ENCODE results near the gene OR6C1.
"Not testable (repeated sequence)": the region's sequence is repeated elsewhere in the genome, so short reads cannot be mapped to it uniquely, and the experiment has no call there.

OR6C1 gene

DNA sequence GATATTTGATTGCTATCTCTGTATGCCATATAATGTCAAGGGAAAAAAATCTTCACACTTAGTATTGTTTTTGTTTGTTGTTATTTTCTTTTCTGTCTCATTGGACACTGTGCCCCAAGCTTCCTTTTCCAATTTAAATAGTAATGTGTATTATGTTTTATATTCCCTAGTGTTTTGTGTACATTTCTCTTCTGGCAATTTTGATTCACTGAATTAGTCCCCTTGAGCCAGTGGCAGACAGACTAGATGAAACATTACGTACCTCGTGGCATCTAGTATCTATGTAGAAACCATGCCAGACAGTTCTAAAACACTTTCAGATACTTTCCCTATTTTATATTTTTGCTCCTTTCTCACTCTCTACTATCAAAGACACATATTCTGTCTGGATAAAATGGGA, at the start of gene OR6C1:
Gene OR6C1 (plus strand): TSS at position 301 of the 400 bp plus-strand sequence. CDS start 6,257 bp downstream, outside the sequence.
- no peak for TF ChIP-seq JUND (IDR thresholded peaks at IDR 0.05; ENCODE audit: low read depth)
- in situ Hi-C loops (cut with HindIII; ENCODE audit: low pct_unique_long_range_greater_than_20kb, low sequenced_read_pairs) = no loop called here
- DNase-seq (ENCODE audit: low read depth in 1 of 2, low spot score in 1 of 2) = no peak

DNA sequence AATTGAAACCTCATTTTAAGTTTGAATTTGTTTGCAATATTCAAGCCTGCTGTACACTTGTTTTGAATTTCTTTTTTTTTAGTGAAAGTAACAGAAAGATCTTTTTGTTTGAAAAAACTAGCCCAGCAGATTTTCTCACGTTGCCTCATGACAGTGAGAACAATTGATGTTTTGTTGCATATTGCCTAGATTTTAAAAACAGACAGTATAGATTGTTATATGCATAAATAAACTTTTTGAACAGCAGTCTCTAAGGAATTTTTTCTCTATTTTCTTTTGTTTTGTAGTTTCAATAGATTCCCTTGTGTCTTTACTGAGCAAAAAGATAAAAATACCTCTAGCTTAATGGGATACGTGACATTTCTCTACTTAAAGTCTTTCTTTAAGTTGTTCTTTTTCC, 33.2 kb upstream of the OR6C1 start:
- in situ Hi-C loops (cut with HindIII; ENCODE audit: low pct_unique_long_range_greater_than_20kb, low sequenced_read_pairs) = no loop called here
- no peak for DNase-seq (ENCODE audit: low read depth in 1 of 2, low spot score in 1 of 2)
- TF ChIP-seq JUND (IDR thresholded peaks at IDR 0.05; ENCODE audit: low read depth) = no peak

DNA sequence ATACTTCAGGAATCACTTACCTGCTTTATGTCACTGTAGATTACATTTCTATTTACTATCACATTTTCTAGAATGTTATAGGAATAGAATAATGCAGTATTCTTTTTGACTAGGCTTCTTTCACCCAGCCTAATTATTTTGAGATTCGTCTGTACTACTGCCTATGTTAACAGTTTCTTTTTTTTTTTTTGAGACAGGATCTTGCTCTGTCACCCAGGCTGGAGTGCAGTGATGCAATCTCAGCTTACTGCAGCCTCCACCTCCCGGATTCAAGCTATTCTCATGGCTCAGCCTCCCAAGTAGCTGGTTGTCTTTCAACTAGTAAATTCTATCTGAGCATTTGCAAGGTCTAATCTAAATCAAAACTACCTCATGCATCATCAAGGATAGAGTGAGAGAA, 24.1 kb upstream of the OR6C1 start:
- in situ Hi-C loops (cut with HindIII; ENCODE audit: low pct_unique_long_range_greater_than_20kb, low sequenced_read_pairs) = no loop called here
- no peak for TF ChIP-seq JUND (IDR thresholded peaks at IDR 0.05; ENCODE audit: low read depth)
- no peak for DNase-seq (ENCODE audit: low read depth in 1 of 2, low spot score in 1 of 2)

DNA sequence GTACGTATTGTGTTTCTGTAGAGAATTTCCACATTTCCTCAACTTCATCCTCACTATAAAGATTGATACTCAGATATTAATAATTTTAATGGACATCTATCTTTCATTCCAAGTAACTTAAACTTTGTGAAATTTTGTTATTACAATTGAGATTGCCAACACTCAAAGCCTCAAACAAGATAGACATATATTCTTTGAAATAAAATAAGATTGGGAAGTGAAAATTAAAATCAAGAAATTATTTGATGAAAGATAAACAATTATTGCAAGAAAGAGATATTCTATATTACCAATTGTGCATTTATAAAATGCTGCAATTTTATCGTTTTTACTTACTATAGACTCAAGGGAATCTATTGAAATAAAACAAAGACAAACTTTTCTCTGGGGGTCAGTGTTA, 17.7 kb upstream of the OR6C1 start, which contains the start of gene OR6C6:
Gene OR6C6 (minus strand): TSS at position 101 of the 400 bp plus-strand sequence. CDS start 1,337 bp downstream, outside the sequence.
- no peak for TF ChIP-seq JUND (IDR thresholded peaks at IDR 0.05; ENCODE audit: low read depth)
- in situ Hi-C loops (cut with HindIII; ENCODE audit: low pct_unique_long_range_greater_than_20kb, low sequenced_read_pairs) = no loop called here
- DNase-seq (ENCODE audit: low read depth in 1 of 2, low spot score in 1 of 2) = no peak

DNA sequence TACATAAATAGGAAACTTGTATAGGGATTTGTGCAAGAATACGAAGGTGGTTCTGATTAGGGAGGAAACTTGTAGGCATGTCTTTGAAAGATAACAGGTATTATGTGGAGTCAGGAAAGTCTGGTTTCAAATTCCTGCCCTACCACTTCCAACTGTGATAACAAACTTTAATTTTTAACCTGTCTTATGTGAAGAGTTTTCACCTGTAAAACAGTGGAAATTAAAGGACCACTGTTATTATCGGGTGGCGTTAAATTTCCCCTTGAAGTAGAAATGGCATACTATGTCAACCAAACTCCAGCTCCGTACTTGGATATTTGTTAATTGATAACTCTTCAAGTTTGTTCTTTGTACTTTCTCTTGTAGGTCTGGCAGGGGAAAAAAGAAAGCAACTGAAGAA, 6.1 kb downstream of the OR6C1 start:
- DNase-seq (ENCODE audit: low read depth in 1 of 2, low spot score in 1 of 2) = no peak
- TF ChIP-seq JUND (IDR thresholded peaks at IDR 0.05; ENCODE audit: low read depth) = no peak
- in situ Hi-C loops (cut with HindIII; ENCODE audit: low pct_unique_long_range_greater_than_20kb, low sequenced_read_pairs) = no loop called here

DNA sequence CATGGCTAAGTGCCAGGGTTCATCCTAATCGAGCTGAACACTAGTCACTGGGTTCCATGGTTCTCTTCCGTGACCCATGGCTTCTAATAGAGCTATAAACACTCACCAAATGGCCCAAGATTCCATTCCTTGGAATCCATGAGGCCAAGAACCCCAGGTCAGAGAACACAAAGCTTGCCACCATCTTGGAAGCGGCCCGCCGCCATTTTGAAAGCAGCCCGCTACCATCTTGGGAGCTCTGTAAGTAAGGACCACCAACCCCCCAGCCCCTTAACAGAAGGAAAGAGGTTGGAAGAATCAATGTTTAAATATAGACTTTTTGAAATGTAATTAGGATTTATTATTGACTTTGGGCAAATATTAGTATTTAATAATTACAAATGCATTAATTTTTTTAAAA, 11.7 kb downstream of the OR6C1 start:
- DNase-seq (ENCODE audit: low read depth in 1 of 2, low spot score in 1 of 2); in situ Hi-C loops (cut with HindIII; ENCODE audit: low pct_unique_long_range_greater_than_20kb, low sequenced_read_pairs): not testable (repeated sequence)

DNA sequence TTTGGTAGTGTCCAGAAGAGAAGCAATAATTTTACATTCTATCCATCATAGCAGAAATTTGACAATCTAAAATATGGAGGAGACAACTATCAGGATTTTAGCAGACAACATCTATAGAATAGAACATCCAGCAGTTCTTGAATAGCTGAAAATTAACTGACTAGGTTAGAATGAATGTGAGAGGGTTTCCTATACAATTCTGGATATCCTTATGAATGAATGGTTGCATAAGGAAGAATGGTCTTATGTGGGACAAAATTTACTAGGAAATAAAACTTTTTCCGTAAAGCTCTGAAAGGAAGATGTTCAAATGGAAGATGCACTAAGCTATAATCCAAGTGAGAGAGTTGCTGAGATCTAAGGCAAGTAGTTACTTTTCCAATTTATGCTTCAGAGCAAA, 16.3 kb downstream of the OR6C1 start, which contains the start of gene OR6C3:
Gene OR6C3 (plus strand): TSS at position 301 of the 400 bp plus-strand sequence. CDS start 955 bp downstream, outside the sequence.
- DNase-seq (ENCODE audit: low read depth in 1 of 2, low spot score in 1 of 2) = no peak
- no peak for TF ChIP-seq JUND (IDR thresholded peaks at IDR 0.05; ENCODE audit: low read depth)
- in situ Hi-C loops (cut with HindIII; ENCODE audit: low pct_unique_long_range_greater_than_20kb, low sequenced_read_pairs) = no loop called here

DNA sequence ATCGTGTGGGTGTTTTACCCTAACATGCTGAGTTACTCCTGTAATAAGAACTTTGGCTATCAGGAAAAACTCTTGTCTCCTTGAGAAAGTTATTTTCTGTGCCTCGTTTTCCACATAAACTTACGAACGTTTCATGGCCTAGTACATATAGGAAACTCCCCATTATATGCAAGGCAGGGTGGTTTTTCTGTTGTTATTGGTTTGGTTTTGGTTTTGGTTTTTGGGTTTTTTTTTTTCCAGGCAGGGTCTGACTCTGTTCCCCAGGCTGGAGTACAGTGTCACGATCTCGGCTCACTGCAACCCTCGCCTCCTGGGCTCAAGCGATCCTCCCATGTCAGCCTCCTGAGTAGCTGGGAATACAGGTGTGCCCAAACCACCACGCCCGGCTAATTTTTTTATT, 21.9 kb downstream of the OR6C1 start:
- no peak for DNase-seq (ENCODE audit: low read depth in 1 of 2, low spot score in 1 of 2)
- in situ Hi-C loops (cut with HindIII; ENCODE audit: low pct_unique_long_range_greater_than_20kb, low sequenced_read_pairs) = no loop called here
- TF ChIP-seq JUND (IDR thresholded peaks at IDR 0.05; ENCODE audit: low read depth) = no peak

DNA sequence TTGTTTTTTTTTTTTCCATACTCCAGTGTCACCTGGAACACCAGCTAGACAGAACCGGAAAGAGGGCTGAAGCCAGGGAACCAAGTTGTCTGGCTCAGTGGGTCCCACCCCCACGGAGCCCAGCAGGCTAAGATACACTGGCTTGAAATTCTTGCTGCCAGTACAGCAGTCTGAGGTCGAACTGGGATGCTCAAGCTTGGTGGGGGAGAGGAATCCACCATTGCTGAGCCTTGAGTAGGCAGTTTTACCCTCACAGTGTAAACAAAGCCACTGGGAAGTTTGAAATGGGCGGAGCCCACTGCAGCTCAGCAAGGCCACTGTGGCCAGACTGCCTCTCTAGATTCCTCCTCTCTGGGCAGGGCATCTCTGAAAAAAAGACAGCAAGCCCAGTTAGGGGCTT, 41.2 kb downstream of the OR6C1 start:
- in situ Hi-C loops (cut with HindIII; ENCODE audit: low pct_unique_long_range_greater_than_20kb, low sequenced_read_pairs) = not testable (repeated sequence)
- peak in 1 of 2 experiments; percentile 20 for DNase-seq (ENCODE audit: low read depth in 1 of 2, low spot score in 1 of 2)

DNA sequence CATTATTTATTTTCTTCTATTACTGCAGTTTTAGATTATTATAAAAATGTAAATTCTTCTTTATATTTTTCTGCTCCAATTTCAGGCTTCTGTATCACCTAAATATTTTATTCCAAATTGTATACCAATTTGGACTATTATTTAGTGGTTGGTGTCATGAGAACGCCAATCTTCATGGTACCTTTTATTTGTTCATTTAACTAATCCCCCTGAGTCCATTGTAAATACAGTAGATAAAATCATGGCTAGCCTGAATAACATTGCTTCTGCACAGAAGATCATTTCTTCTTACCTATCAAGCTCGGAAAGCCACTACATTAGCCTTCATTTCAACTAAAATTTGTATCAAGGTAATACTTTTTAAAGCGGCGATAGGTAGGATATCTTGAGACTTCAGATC, 48.5 kb downstream of the OR6C1 start, which contains the start of gene OR6C75:
Gene OR6C75 (plus strand): TSS at position 301 of the 400 bp plus-strand sequence. CDS start 2,136 bp downstream, outside the sequence.
- no peak for DNase-seq (ENCODE audit: low read depth in 1 of 2, low spot score in 1 of 2)
- in situ Hi-C loops (cut with HindIII; ENCODE audit: low pct_unique_long_range_greater_than_20kb, low sequenced_read_pairs) = no loop called here

DNA sequence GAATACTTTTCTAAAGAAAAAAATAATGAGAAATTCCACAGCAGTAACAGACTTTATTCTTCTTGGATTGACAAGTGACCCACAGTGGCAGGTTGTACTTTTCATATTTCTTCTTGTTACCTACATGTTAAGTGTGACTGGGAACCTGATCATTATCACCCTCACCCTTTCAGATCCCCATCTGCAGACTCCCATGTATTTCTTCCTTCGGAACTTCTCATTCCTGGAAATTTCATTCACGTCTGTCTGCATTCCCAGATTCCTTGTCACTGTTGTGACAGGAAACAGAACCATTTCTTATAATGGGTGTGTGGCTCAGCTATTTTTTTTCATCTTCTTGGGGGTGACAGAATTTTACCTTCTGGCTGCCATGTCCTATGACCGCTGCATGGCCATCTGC, 50.9 kb downstream of the OR6C1 start:
- in situ Hi-C loops (cut with HindIII; ENCODE audit: low pct_unique_long_range_greater_than_20kb, low sequenced_read_pairs) = no loop called here
- no peak for TF ChIP-seq JUND (IDR thresholded peaks at IDR 0.05; ENCODE audit: low read depth)
- DNase-seq (ENCODE audit: low read depth in 1 of 2, low spot score in 1 of 2) = no peak

More for the DNA sequence above, 48.5 kb downstream of the OR6C1 start, which contains the start of gene OR6C75:
- TF ChIP-seq JUND (IDR thresholded peaks at IDR 0.05; ENCODE audit: low read depth) = no peak

All from T47D (cell line).